ACHN (cell line): Measurements from ENCODE around the gene MAPK13.
"Not testable (repeated sequence)": the region's sequence is repeated elsewhere in the genome, so short reads cannot be mapped to it uniquely, and the experiment has no call there.

Experiments used
- DNase-seq: peaks from one replicate; pipeline ENCODE4 v3.0.0-alpha.2; 2015
- in situ Hi-C: cut with HindIII; loops from 2 replicates; pipeline ENCODE4 v1.10.0; 2017; ENCODE audit warnings: low sequenced_read_pairs, low pct_ligation_motif_present, low pct_unique_long_range_greater_than_20kb

The MAPK13 gene

GRCh38 chr6:36124346-36124745 lies 6.0 kb upstream of the MAPK13 start:
- in situ Hi-C loops, result not testable (repeated sequence)

GRCh38 chr6:36124881-36125280 lies 5.4 kb upstream of the MAPK13 start:
- in situ Hi-C loops, result no loop called here

More at GRCh38 chr6:36124346-36124745, 6.0 kb upstream of the MAPK13 start:
- DNase-seq, result not testable (repeated sequence)

GRCh38 chr6:36125575-36125974 lies 4.7 kb upstream of the MAPK13 start:
- DNase-seq, result no peak
- in situ Hi-C loops, result no loop called here

More at GRCh38 chr6:36124881-36125280, 5.4 kb upstream of the MAPK13 start:
- no peak for DNase-seq

- DNase-seq, result no peak
- in situ Hi-C loops, result no loop called here
These were observed 4.2 kb upstream of the MAPK13 start for GRCh38 chr6:36126121-36126520.

GRCh38 chr6:36126553-36127458 lies 3.5 kb upstream of the MAPK13 start:
- DNase-seq, result peak; percentile 26
- in situ Hi-C loops, result no loop called here

GRCh38 chr6:36127462-36128016 lies 2.8 kb upstream of the MAPK13 start:
- in situ Hi-C loops, result no loop called here
- peak; percentile 80 for DNase-seq

- in situ Hi-C loops, result no loop called here
- DNase-seq, result no peak
These were observed 2.2 kb upstream of the MAPK13 start for GRCh38 chr6:36128073-36128472.

- no peak for DNase-seq
- in situ Hi-C loops, result no loop called here
These were observed 1.5 kb upstream of the MAPK13 start for GRCh38 chr6:36128793-36129192.

GRCh38 chr6:36129334-36129733 lies 979 bp upstream of the MAPK13 start:
- DNase-seq, in situ Hi-C loops: not testable (repeated sequence)

GRCh38 chr6:36130667-36131510 lies 576 bp downstream of the MAPK13 start:
- in situ Hi-C loops, result no loop called here
- peak; percentile 27 for DNase-seq

- in situ Hi-C loops, result no loop called here
- DNase-seq, result peak; percentile 33
These were observed 1.4 kb downstream of the MAPK13 start for GRCh38 chr6:36131511-36132245.

GRCh38 chr6:36132246-36132895 lies 2.1 kb downstream of the MAPK13 start:
- in situ Hi-C loops, result no loop called here
- no peak for DNase-seq

GRCh38 chr6:36133148-36133547 lies 2.8 kb downstream of the MAPK13 start:
- in situ Hi-C loops, result no loop called here
- no peak for DNase-seq

- DNase-seq, result no peak
- in situ Hi-C loops, result no loop called here
These were observed 3.6 kb downstream of the MAPK13 start for GRCh38 chr6:36133912-36134311.

GRCh38 chr6:36135053-36135731 lies 4.9 kb downstream of the MAPK13 start:
- no peak for DNase-seq
- in situ Hi-C loops, result no loop called here

GRCh38 chr6:36136034-36136433 lies 5.7 kb downstream of the MAPK13 start:
- DNase-seq, result no peak
- in situ Hi-C loops, result no loop called here

GRCh38 chr6:36136551-36136950 lies 6.2 kb downstream of the MAPK13 start:
- no peak for DNase-seq
- in situ Hi-C loops, result no loop called here
